H1 (cell line): Measurements from ENCODE around the gene CANX. TPM values are rescaled to one million over a fixed set of nuclear protein-coding genes. Genes with fewer than 3 reads are reported as not detected.

Source experiments
- CTCF ChIA-PET: fragments of 300-600 bp; sonication (Branson Sonifier 250); formaldehyde crosslinking; loops from one replicate; lab custom pipeline; 2021; ENCODE audit not compliant: partially characterized antibody; lab: Charles Lee
- POLR2A ChIA-PET: fragments of 300-600 bp; sonication (Branson Sonifier 250); formaldehyde crosslinking; loops from one replicate; lab custom pipeline; 2021; ENCODE audit warnings: inconsistent platforms; ENCODE audit not compliant: partially characterized antibody; lab: Charles Lee
- DNase-seq, 2 experiments: peaks; one replicate each; pipeline versions ENCODE4 v3.0.0 to v3.0.0-alpha.2; 2010 to 2022; ENCODE audit warnings: low spot score in 2 of 2, low read depth in 1 of 2, mixed read lengths in 1 of 2
- FAIRE-seq: peaks from 2 replicates; lab custom pipeline; 2011; peaks lifted over from hg19 to GRCh38; lab: Jason Lieb, UNC
- H2AFZ ChIP-seq: 2 replicates; pipeline ENCODE4 v1.8.1; 2012; ENCODE audit warnings: low read length, inconsistent platforms
- H2AK5ac ChIP-seq: 2 replicates; pipeline ENCODE4 v1.6.1; 2013; ENCODE audit warnings: low read depth, low read length
- H2BK120ac ChIP-seq: replicated peaks from 2 replicates; pipeline ENCODE3; 2013; ENCODE audit warnings: low read depth, low read length, inconsistent platforms
- H2BK12ac ChIP-seq: 2 replicates; pipeline ENCODE4 v1.6.1; 2013; ENCODE audit warnings: low read depth, low read length
- H2BK15ac ChIP-seq: 2 replicates; pipeline ENCODE4 v1.6.1; 2013; ENCODE audit warnings: low read length
- H2BK20ac ChIP-seq: 2 replicates; pipeline ENCODE4 v1.6.1; 2013; ENCODE audit warnings: low read length
- H2BK5ac ChIP-seq: 2 replicates; pipeline ENCODE4 v1.6.1; 2013; ENCODE audit warnings: low read depth, low read length
- H3K14ac ChIP-seq: 2 replicates; pipeline ENCODE4 v1.6.1; 2013; ENCODE audit warnings: inconsistent platforms; ENCODE audit not compliant: insufficient read length
- H3K18ac ChIP-seq: 2 replicates; pipeline ENCODE4 v1.6.1; 2013; ENCODE audit warnings: low read length; ENCODE audit errors: extremely low read depth
- H3K23ac ChIP-seq: 2 replicates; pipeline ENCODE4 v1.6.1; 2013; ENCODE audit warnings: inconsistent platforms; ENCODE audit not compliant: insufficient read length
- H3K23me2 ChIP-seq: 2 replicates; pipeline ENCODE4 v1.6.1; 2013; ENCODE audit warnings: low read depth, low read length
- H3K27ac ChIP-seq: 2 replicates; pipeline ENCODE4 v1.6.1; 2011; ENCODE audit warnings: low read depth, low read length, inconsistent platforms
- H3K27me3 ChIP-seq, 4 experiments: replicated peaks in 1 of 4; 1 replicate in 1 of 4; 2 replicates in 3 of 4; pipeline versions ENCODE4 v1.6.1 to v1.8.1; 2011 to 2013; ENCODE audit warnings: low read length in 3 of 4, mild to moderate bottlenecking in 3 of 4, inconsistent platforms in 2 of 4, mixed read lengths in 2 of 4, moderate library complexity in 1 of 4; ENCODE audit not compliant: control insufficient read depth in 3 of 4, insufficient read depth in 3 of 4; ENCODE audit errors: extremely low read depth in 1 of 4
- H3K36me3 ChIP-seq, 4 experiments: 2 replicates each; pipeline versions ENCODE4 v1.6.1 to v1.8.1; 2011 to 2013; ENCODE audit warnings: mild to moderate bottlenecking in 4 of 4, low read length in 3 of 4, moderate library complexity in 2 of 4, control low read depth in 1 of 4, inconsistent platforms in 1 of 4; ENCODE audit not compliant: insufficient read depth in 4 of 4, control insufficient read depth in 2 of 4
- H3K4ac ChIP-seq: replicated peaks from 2 replicates; pipeline ENCODE3; 2013; ENCODE audit warnings: low read length, low read depth, mixed read lengths, inconsistent platforms; ENCODE audit not compliant: insufficient read length
- H3K4me1 ChIP-seq, 4 experiments: replicated peaks in 1 of 4; 1 replicate in 1 of 4; 2 replicates in 3 of 4; pipeline versions ENCODE4 v1.6.1 to v1.8.1; 2011 to 2013; ENCODE audit warnings: low read length in 3 of 4, inconsistent platforms in 2 of 4, mixed read lengths in 1 of 4; ENCODE audit not compliant: insufficient read depth in 4 of 4, control insufficient read depth in 3 of 4
- H3K4me2 ChIP-seq, 2 experiments: 2 replicates each; pipeline versions ENCODE4 v1.6.1 to v1.8.1; 2011 to 2013; ENCODE audit warnings: low read depth in 2 of 2, low read length in 2 of 2, control low read depth in 1 of 2, inconsistent platforms in 1 of 2, mild to moderate bottlenecking in 1 of 2; ENCODE audit not compliant: insufficient read depth in 1 of 2
- H3K4me3 ChIP-seq, 4 experiments: fragments of 200-600, 300-600 bp in 1 of 4; sonication (generic), shearing (Covaris generic), sonication (Bioruptor Twin) in 1 of 4; 2 replicates each; pipeline versions ENCODE4 v1.5.1 to v1.8.1; 2011 to 2016; ENCODE audit warnings: low read length in 4 of 4, low read depth in 3 of 4, control low read depth in 2 of 4, inconsistent platforms in 2 of 4, mild to moderate bottlenecking in 2 of 4, mixed read lengths in 1 of 4, moderate library complexity in 1 of 4; ENCODE audit not compliant: insufficient read depth in 2 of 4; ENCODE audit errors: extremely low read depth in 1 of 4
- H3K56ac ChIP-seq: replicated peaks from 2 replicates; pipeline ENCODE3; 2013; ENCODE audit warnings: low read depth, mild to moderate bottlenecking, mixed read lengths, low read length, inconsistent platforms; ENCODE audit not compliant: insufficient read length
- H3K79me1 ChIP-seq: 2 replicates; pipeline ENCODE4 v1.6.1; 2013; ENCODE audit warnings: low read depth, low read length, control low read depth
- H3K79me2 ChIP-seq, 2 experiments: 2 replicates each; pipeline versions ENCODE4 v1.6.1 to v1.8.1; 2012 to 2013; ENCODE audit warnings: low read length in 2 of 2, mild to moderate bottlenecking in 2 of 2, inconsistent platforms in 1 of 2; ENCODE audit not compliant: insufficient read depth in 2 of 2, control insufficient read depth in 1 of 2
- H3K9ac ChIP-seq, 4 experiments: replicated peaks in 1 of 4; 1 replicate in 1 of 4; 2 replicates in 3 of 4; pipeline versions ENCODE4 v1.6.1 to v1.8.1; 2011 to 2013; ENCODE audit warnings: low read depth in 3 of 4, low read length in 3 of 4, control low read depth in 2 of 4, mild to moderate bottlenecking in 2 of 4, moderate library complexity in 2 of 4, inconsistent platforms in 1 of 4; ENCODE audit errors: extremely low read depth in 1 of 4
- H3K9me3 ChIP-seq, 2 experiments: 2 replicates each; pipeline versions ENCODE4 v1.6.1 to v1.8.1; 2012 to 2013; ENCODE audit warnings: mild to moderate bottlenecking in 2 of 2, moderate library complexity in 2 of 2, control low read depth in 1 of 2, inconsistent platforms in 1 of 2, low read depth in 1 of 2, low read length in 1 of 2, mixed read lengths in 1 of 2; ENCODE audit not compliant: insufficient read depth in 2 of 2
- H4K20me1 ChIP-seq, 2 experiments: replicated peaks in 1 of 2; 2 replicates each; pipeline versions ENCODE3 to v1.8.1; 2011 to 2013; ENCODE audit warnings: inconsistent platforms in 2 of 2, low read length in 2 of 2, mild to moderate bottlenecking in 1 of 2; ENCODE audit not compliant: insufficient read depth in 2 of 2, control insufficient read depth in 1 of 2
- H4K5ac ChIP-seq: 2 replicates; pipeline ENCODE4 v1.6.1; 2013; ENCODE audit warnings: low read length, low read depth, mixed read lengths, inconsistent platforms; ENCODE audit not compliant: insufficient read length
- H4K8ac ChIP-seq: 2 replicates; pipeline ENCODE4 v1.8.0; 2013; ENCODE audit warnings: mild to moderate bottlenecking, moderate library complexity, low read length, inconsistent platforms; ENCODE audit not compliant: insufficient read depth; ENCODE audit errors: extremely low read depth
- H4K91ac ChIP-seq: replicated peaks from 2 replicates; pipeline ENCODE3; 2013; ENCODE audit warnings: low read length, mixed read lengths, inconsistent platforms; ENCODE audit not compliant: insufficient read length
- CEBPB ChIP-seq: IDR thresholded peaks from 2 replicates; pipeline ENCODE4 v1.6.1; 2012; ENCODE audit warnings: low read depth, low read length
- CHD2 ChIP-seq: IDR thresholded peaks from 2 replicates; pipeline ENCODE4 v1.6.1; 2012; ENCODE audit warnings: low read length, improper control_type of control experiment
- WGBS, 2 experiments: shearing (Covaris generic) in 1 of 2; methylation state at CpG; one replicate each; pipeline versions ENCODE4 v1.1.6 to v1.1.7; 2013 to 2015; ENCODE audit warnings: low lambda C conversion rate in 2 of 2, mixed read lengths in 2 of 2, inconsistent platforms in 1 of 2, low coverage in 1 of 2, missing lambda C conversion rate in 1 of 2; ENCODE audit not compliant: insufficient replicate concordance in 2 of 2, insufficient coverage in 1 of 2, insufficient read length in 1 of 2; ENCODE audit errors: extremely low coverage in 1 of 2, missing lambda C conversion rate in 1 of 2; 5-methylcytosine and 5-hydroxymethylcytosine counted together
- polyA plus RNA-seq, 7 experiments: library from polyadenylated mRNA; depleted of rRNA in 3 of 7; stranded (reverse) in 5 of 7; unstranded in 2 of 7; fragments of >200 nt in 5 of 7; fragments of 200-250 nt in 2 of 7; gene quantifications; 1 replicate in 5 of 7; 2 replicates in 1 of 7; 4 replicates in 1 of 7; pipeline versions ENCODE4 v1.2.1 to v1.2.3, GENCODE V29; 2011 to 2013; ENCODE audit warnings: missing spikeins in 2 of 7, mixed read lengths in 2 of 7
- total RNA-seq: library from RNA; stranded (reverse); fragmentation: NEBNext Ultra II Directional; extraction: Animal tissue kit (Norgen Biotek cat#: 25700); gene quantifications from 2 replicates; pipeline ENCODE4 v1.2.1, GENCODE V29; 2021

CANX gene
- total and polyA plus RNA-seq, 2 of the 8 experiments (the other 6 are each of a cell fraction or from before 2014, with no cell fraction given) = 136 to 691 TPM

- Histone ChIP-seq H2AK5ac (no peak overlapping the region), H4K5ac (no peak overlapping the region), H3K18ac (peak overlapping the region; percentile 52), H2BK5ac (no peak overlapping the region; the same call in 1 of the 2 replicates), H3K56ac (no peak overlapping the region), H2BK20ac (no peak overlapping the region), H3K9ac (no peak overlapping the region), H4K8ac (no peak overlapping the region; the same call in 1 of the 2 replicates), H3K14ac (no peak overlapping the region), H3K9me3 (no peaks in the 10 kb centered on the region), H4K91ac (no peak overlapping the region), H3K79me1 (peaks cover 15% of the 10 kb centered on the region), H3K79me2 (peaks cover 1 to 90% of the 10 kb centered on the region in 2 experiments), H2AFZ (no peak overlapping the region), H3K27ac (no peak overlapping the region), H3K23me2 (no peaks in the 10 kb centered on the region), H2BK12ac (0 out of 2 replicates have a peak overlapping the region, but pooled peaks have one; percentile 27), H3K27me3 (no peaks in the 10 kb centered on the region), H4K20me1 (peaks cover 12 to 25% of the 10 kb centered on the region in 2 experiments), H2BK15ac (no peak overlapping the region), H3K36me3 (peaks cover 0 to 3% (median 0%) of the 10 kb centered on the region in 4 experiments; a peak in 2 of 8 replicates), H3K4me2 (peak overlapping the region in 1 of 2 experiments; percentile 59; a peak in 1 of 4 replicates), H2BK120ac (no peak overlapping the region), H3K4ac (no peak overlapping the region), H3K23ac (no peak overlapping the region), H3K4me3 (no peak overlapping the region), H3K4me1 (peaks cover 4 to 7% (median 5%) of the 10 kb centered on the region in 4 experiments)
- FAIRE-seq = no peak
- ChIA-PET CTCF (interaction anchor here (0.9 to 3.5 kb wide), 5 partner anchors 9 to 17 kb away, joined by 3 to 14 read pairs (median 3); no protein-coding TSS in a partner anchor), POLR2A (interaction anchor here (1.4 to 2.2 kb wide), 2 partner anchors 14 to 21 kb away, joined by 6 to 13 read pairs; partner anchors contain the start of gene MAML1)
- TF ChIP-seq CHD2 = no peak
- peak; percentile 43; the same call in 1 of the 2 replicates for TF ChIP-seq CEBPB
- 94% methylated on average over 5 of the region's 5 CpGs; no CpG with 5 or more reads in 1 of the 2 experiments for whole genome bisulfite sequencing, 2 experiments
- DNase-seq = no peak
Observed at GRCh38 chr5:179753971-179754370, 55.2 kb downstream of the CANX start.
